HPDE6-E6E7 (cell line): ENCODE measurements around the gene EFHB.
"Not testable (repeated sequence)": the region's sequence is repeated elsewhere in the genome, so short reads cannot be mapped to it uniquely, and the experiment has no call there.

Experiments
- DNase-seq: peaks from one replicate; pipeline ENCODE4 v3.0.0; 2011; ENCODE audit warnings: missing footprints; ENCODE audit errors: extremely low spot score

The EFHB gene

DNA sequence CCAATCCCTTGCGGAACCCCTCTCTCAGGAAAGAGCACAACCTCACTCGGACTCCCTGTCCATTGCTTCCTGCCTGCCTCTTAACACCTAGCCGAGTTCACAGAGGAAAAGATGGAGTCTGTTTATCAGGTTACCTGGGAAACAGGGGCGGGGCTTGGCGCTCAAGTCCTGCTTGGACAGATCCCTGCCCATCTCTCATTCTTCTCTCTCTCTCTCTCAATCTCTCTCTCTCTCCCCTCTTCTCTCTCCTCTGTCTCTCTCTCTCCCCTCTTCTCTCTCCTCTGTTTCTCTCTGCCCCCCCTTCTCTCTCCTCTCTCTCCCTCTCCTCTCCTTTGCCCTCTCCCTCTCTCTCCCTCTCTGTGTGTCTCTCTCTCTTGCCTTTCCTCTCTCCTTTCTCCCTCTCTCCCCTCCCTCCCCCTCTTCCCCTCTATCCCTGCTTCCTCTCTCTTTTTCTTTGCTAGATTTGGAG is at the start of gene EFHB:
Gene EFHB, minus strand, starts transcription at position 120 of the 469 bp plus-strand sequence. CDS start 199 bp downstream, outside the sequence.
- DNase-seq, result peak; percentile 3

DNA sequence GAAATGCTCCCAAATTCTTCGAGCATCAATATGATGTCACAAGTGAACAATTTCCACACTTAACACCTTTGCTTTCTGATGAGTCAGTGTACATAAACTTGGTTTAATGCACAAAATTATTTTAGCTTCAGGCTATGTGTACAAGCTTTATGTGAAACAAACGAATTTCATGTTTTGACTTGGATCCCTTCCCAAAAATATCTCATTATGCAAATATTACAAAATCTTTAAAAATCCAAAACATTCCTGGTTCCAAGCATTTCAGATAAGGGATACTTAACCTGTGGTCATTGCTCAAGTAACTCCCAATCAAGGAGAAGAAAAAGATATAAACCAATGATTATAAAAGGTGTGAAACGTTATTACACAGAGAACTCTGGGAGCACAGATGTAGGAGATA is 38.0 kb upstream of the EFHB start:
- DNase-seq, result no peak

DNA sequence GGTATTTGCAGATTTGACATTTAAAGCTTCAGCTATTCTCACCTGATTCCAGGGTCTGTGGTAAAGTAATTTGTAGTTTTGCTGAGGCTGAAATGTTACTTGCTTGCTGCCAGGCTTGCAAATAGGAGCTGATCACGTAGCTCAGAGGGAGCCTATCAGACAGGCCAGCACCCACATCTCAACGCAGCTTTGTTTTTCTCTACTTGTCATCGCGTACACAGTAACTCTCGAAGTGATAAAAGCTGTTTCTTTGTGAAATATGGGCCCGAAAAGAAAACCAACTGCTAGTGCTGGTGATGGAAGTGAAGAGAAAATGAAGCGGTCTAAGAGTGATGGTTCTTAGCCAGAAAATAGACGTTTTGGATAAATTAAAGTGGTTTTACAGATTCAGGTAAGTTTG is 36.3 kb upstream of the EFHB start:
- no peak for DNase-seq

DNA sequence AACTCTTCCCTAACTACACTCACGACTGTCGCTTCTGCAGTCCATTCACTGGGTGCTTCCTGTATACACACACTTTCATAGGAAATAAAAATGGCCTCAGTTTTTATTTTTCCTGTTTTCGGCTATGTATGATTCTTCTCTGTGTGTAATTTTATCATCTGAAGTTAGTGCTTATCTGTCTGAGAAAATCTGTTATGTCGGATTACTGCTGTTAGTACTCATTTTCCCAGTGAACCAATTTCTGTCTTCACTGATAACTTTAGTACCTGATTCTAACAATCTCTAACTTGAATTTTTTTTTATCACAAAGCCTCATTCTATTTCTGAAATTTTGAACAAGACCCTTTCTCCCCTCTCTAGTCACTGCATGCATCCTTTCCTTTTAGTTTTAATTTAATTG is 33.8 kb upstream of the EFHB start:
- DNase-seq, result no peak

GRCh38 chr3:19967208-19967607 is 33.2 kb upstream of the EFHB start:
- DNase-seq, result no peak

GRCh38 chr3:19961960-19962359 is 27.9 kb upstream of the EFHB start:
- DNase-seq, result no peak

DNA sequence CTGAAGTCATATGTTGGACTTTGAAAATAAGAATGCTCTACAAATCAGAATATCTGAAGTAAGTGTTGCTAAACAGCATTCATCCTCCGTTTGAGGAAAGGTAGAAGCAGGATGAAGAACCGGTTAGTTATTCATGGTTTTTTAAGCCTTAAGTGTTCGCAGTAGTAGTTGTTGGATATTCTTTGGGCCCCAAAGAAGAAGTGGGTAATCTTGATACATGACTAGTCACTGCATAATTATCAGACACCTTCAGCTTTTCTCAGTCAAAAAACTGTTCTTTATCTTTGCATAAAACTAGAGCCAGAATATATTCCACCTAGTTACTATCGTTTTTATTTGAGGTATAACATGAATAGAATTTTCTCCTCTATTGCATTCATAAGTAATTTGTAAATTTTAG is 26.7 kb upstream of the EFHB start:
- DNase-seq, result no peak

DNA sequence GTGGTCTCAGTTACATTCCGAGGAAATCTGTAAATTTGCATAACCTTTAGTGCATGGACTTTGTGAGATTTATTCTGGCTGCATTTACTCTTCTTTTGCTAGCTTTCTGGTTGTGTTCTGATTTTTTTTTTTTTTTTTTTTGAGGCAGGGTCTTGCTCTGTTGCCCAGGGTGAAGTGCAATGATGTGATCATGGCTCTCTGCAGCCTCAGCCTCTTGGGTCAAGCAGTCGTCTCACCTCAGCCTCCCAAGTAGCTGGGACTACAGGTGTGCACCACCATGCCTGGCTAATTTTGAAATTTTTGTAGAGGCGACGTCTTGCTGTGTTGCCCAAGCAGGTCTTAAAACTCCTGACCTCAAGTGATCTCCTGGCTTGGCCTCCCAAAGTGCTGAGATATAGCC is 25.5 kb upstream of the EFHB start:
- DNase-seq, result no peak

- DNase-seq, result not testable (repeated sequence)
Measured at GRCh38 chr3:19957354-19957753, 23.3 kb upstream of the EFHB start.

DNA sequence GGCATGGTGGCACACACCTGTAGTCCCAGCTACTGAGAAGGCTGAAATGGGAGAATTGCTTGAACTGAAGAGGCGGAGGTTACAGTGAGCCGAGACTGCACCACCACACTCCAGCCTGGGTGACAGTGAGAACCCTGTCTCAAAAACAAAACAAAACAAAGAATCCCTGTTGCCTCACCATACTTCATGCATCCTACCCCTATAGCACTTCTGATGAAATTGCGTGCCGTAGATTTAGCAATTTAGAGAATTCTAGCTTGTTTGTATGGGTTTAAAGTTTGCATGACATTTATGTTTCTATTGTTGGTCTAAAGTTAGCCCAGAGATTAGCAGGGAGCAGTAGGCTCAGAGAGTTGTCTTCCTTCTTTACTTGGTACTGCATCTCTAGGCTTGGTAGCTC is 20.7 kb upstream of the EFHB start:
- no peak for DNase-seq

DNA sequence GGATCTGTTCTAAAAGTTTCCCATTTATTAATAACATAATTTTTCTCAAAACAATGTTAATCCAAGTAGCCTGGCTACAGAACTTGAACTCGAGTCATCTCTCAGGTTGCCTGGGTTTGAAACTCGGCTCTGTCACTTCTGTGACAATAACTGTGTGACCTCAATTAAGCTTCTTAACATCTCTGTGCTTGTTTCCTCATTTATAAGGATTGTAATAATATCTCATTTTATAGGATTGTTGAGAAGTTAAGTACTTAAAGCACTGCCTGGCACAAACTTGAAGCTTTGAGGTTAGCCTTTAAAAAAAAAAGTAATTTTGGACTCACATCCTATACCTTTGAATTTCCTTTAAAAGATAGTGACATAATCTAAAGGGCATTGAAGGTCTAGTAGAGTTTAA is 16.3 kb upstream of the EFHB start:
- DNase-seq, result no peak

GRCh38 chr3:19948226-19948591 is 14.2 kb upstream of the EFHB start:
- DNase-seq, result no peak

GRCh38 chr3:19947549-19948225 is 13.7 kb upstream of the EFHB start:
- DNase-seq, result peak; percentile 12

DNA sequence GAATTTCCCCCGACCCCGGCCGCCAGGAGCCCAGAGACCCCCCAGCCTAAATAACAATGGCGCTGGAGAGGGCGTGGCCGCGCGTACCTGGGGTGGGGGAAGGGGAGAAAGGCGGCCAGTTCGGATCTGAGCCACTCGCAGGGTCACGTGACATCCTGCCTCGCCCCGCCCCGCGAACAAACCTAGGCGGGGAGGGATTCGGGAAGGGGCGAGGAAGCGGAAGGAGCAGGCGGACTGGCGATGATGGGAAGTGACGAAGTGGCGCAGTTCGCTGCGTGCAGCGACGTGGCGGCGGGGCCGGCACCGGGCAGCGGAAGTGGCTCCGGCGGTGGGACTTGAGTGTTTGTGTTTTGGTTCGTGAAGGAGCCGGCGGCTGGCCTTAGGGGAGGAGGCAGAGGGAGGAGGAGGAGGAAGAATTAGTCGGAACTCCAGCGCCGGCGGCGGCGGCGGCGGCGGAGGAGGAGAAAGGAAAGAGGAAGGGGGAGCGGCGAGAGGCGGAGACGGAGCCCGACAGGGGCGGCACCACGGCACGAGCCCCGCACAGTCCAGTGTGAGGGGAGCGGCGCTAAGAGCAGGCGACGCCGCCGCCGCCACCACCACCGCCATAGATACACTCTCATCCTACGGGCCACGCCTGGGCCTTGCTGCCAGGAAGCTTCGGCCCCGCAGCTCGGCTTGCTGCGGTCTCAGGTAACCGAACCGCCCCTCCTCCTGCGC is 13.0 kb upstream of the EFHB start, which contains the start of gene RAB5A:
Gene RAB5A, plus strand, starts transcription at position 266 of the 717 bp plus-strand sequence. CDS start 3,802 bp downstream, outside the sequence.
- peak; percentile 56 for DNase-seq

DNA sequence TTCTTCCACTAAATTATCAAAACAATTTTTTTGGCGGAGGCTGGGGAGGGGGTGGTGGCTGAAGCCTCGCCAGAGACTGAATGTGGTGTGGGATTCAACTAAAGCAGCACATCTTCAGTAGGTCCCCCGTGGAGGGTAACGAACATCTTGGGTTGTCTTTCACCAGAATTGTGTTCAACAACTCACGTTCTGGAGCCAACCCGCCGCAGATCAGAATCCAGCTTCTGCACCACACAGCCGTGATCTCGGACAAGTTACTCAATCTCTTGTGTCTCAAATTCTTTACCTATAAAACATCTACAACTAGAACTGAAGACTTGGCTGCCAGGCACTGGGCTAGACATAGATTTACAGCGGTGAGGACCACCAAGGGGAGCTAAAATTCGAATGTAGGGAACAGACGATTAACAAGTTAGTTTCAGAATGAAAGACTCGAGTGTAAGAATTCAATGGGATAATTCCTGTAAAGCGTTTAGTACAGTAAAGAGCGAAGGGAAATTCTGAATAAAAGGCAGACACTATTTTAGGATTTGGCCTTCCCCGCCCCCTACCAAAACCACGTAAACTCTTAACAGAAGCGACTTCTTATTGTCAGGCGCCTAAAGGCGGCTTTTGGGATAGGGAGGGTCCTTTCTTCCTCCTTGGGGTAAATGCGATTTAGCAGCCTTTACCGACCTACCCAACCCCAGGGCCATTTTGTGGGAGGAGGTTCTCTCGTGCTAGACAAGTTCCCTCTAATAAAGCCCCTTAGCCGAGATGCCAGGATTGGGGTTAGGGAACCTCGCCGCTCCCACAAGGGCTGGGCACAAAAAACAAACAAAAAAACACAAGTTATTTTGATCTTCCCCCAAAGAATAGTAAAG is 12.2 kb upstream of the EFHB start:
- peak; percentile 0 for DNase-seq

DNA sequence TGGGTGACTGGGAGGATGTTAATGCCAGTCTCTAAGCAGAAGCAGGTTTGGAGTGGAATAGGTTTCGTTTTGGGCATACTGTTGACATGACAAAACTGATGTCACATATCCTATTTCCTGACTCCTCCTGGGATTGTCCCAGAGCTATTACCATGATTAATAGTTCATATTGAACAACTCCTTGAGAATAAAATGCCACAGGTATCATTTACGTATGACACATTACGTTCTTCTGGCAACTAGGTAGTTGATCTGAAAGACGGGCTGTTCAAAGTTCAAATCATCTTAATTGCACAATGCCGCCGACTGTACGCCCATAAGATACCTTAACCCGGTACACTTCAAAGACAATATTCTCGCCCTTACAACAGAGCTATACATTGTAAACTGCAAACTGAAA is 11.5 kb upstream of the EFHB start:
- no peak for DNase-seq

GRCh38 chr3:19940643-19941042 is 6.6 kb upstream of the EFHB start:
- no peak for DNase-seq

DNA sequence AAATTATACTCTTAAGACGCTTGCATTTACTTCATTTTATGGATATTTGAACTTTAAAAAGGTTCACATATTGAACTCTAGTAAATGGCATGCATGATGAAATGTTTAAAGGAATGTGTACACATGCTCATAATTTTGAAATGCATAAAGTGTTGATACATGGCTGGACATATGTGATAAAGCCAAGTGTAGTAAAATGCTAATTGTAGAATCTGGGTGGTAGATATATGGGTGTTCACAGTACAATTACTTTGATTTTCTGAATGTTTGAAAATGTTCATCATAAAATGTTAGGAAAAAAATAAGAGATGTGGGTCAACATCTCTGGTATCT is 4.2 kb upstream of the EFHB start:
- no peak for DNase-seq

DNA sequence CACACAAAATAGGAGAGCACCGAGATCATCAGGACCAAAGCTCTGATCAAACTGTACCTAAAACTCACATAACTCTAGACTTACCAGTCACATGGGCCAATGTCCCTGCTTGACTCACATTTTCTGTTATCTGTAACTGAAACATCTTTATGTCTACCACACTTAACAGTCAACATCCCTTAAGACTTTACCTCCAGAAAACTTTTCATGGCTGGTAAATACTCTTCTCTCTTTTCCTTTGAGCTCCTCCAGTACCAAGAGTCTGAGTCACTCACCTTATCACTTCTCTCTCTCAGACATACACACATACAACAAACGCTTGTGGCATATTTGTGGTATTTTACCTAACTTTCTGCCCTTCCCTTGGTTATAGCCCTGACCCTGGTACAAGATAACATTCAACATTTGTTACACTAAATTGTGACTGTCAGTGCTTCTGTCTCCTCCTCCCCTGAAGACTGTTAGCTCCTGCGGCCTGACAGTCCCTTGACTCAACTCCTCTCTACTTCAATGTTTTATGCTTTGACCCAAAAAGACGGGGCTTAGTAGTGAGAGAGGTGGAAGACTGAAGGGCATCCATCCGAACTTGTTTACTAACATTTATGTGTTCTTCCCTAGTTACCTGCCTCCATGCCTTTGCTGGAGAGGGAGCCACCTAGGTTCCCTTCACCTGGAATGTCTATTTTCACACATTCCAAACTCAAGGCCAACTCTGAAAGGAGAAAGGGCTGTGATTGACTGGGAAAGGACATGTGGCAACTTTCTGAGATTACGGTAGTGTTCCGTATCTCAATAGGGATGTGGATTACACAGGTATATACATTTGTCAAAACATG is 3.7 kb upstream of the EFHB start:
- DNase-seq, result no peak

DNA sequence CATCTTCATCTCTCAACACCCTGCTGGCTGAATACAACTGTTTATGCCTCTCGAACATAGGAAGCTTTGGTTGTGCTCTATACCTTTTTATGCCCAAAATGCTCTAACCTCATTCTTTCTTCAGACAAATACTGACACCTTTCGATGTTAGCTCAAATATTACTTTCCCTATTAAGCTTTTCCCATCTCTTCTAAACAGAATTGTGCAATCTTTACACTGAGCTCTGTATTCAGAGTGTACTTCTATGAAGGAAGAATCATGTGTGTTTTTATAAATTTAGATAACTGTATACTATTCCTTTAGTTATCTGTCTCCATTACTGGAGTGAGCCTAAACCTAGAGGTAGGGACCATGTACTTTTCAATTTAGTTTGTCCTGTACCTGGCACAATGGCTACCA is 1.6 kb downstream of the EFHB start:
- DNase-seq, result no peak

DNA sequence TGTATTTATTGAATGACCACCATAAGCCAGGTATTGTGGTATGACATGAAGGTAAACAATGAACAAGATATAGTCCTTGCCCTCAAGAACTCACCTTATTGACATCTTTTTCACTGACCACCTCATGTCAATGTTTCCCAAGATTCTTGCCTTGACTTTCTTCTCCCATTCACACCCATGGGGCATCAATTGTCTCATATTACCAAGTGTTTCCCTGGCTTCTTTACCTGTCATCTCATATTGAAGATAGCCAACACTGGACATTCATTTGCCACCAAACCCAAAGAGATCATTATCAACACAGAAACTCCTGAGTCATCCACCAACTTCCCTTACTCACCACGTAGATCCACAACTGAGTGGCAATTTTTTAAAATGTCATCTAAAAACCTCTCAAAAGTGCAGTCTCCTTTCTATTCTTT is 2.2 kb downstream of the EFHB start:
- no peak for DNase-seq
